PC-9 (cell line): Measurements from ENCODE around the gene EDAR.

Experiments used
- EZH2 ChIP-seq: fragments of 200-600 bp; sonication (generic); IDR thresholded peaks from 2 replicates; pipeline ENCODE4 v1.8.0; 2017; ENCODE audit warnings: antibody characterized with exemption, low read depth
- TF ChIP-seq, protein P1 (sequence below): fragments of 200-600 bp; sonication (generic); conservative IDR thresholded peaks from 2 replicates; pipeline ENCODE4 v1.6.1; 2017; ENCODE audit warnings: mixed run types, antibody characterized with exemption, mild to moderate bottlenecking, moderate library complexity

DNA sequence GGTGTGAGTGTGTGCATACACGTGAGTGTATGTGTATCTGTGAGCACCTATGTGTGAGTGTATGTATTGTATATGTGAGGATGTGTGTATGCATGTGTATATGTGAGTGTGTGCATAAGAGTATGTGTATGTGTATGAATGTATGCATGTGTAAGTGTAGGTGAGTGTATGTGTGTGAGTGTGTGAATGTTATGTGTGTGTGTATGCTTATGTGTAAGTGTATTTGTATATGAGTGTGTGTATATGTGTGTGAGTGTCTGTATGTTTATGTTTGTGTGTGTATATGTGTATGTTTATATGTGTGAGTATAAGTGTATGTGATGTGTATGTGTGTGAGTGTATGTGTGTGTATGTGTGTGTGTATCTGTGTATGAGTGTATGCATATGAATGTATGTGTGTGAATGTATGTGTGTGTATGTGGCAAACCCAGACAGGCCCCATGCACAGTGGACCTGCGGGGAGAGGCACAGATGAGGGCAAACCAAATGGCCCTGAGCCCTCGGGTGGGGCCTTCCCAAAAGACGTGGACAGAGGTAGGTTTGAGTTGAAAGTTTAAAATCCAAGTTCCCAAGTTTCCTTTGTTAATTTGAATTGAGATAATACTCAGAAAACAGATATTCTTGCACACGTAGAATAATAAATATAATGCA lies 51.5 kb downstream of the EDAR start:
- TF ChIP-seq, protein P1, sequence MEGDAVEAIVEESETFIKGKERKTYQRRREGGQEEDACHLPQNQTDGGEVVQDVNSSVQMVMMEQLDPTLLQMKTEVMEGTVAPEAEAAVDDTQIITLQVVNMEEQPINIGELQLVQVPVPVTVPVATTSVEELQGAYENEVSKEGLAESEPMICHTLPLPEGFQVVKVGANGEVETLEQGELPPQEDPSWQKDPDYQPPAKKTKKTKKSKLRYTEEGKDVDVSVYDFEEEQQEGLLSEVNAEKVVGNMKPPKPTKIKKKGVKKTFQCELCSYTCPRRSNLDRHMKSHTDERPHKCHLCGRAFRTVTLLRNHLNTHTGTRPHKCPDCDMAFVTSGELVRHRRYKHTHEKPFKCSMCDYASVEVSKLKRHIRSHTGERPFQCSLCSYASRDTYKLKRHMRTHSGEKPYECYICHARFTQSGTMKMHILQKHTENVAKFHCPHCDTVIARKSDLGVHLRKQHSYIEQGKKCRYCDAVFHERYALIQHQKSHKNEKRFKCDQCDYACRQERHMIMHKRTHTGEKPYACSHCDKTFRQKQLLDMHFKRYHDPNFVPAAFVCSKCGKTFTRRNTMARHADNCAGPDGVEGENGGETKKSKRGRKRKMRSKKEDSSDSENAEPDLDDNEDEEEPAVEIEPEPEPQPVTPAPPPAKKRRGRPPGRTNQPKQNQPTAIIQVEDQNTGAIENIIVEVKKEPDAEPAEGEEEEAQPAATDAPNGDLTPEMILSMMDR: no peak
- no peak for TF ChIP-seq EZH2
